ENCODE measurements around the gene SLC28A2.
"Not testable (repeated sequence)": the region's sequence is repeated elsewhere in the genome, so short reads cannot be mapped to it uniquely, and the experiment has no call there.

SLC28A2 gene

GRCh38 chr15:45288947-45289346 lies 36.9 kb downstream of the SLC28A2 start:
- H3K27me3 ChIP-seq (ENCODE audit: control insufficient read depth, low read length): peaks cover 2% of the 10 kb centered on the region; the same call in 1 of the 2 replicates
- no peaks in the 10 kb centered on the region for H3K9me3 ChIP-seq (ENCODE audit: control insufficient read depth, insufficient read depth, low read length)
- no peak overlapping the region for H3K4me3 ChIP-seq (ENCODE audit: low read length)
- H3F3A ChIP-seq (ENCODE audit: control insufficient read depth, insufficient read depth): no peaks in the 10 kb centered on the region
- TF ChIP-seq EZH2phosphoT487 (IDR thresholded peaks at IDR 0.05; ENCODE audit: borderline replicate concordance, low read length): no peak
- TF ChIP-seq, protein P1, sequence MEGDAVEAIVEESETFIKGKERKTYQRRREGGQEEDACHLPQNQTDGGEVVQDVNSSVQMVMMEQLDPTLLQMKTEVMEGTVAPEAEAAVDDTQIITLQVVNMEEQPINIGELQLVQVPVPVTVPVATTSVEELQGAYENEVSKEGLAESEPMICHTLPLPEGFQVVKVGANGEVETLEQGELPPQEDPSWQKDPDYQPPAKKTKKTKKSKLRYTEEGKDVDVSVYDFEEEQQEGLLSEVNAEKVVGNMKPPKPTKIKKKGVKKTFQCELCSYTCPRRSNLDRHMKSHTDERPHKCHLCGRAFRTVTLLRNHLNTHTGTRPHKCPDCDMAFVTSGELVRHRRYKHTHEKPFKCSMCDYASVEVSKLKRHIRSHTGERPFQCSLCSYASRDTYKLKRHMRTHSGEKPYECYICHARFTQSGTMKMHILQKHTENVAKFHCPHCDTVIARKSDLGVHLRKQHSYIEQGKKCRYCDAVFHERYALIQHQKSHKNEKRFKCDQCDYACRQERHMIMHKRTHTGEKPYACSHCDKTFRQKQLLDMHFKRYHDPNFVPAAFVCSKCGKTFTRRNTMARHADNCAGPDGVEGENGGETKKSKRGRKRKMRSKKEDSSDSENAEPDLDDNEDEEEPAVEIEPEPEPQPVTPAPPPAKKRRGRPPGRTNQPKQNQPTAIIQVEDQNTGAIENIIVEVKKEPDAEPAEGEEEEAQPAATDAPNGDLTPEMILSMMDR (IDR thresholded peaks at IDR 0.05; ENCODE audit: low read depth, low read length, poor library complexity, severe bottlenecking): no peak
- H3K9me2 ChIP-seq (replicated peaks; ENCODE audit: control insufficient read depth, low read length): no peaks in the 10 kb centered on the region
- H3K27ac ChIP-seq (ENCODE audit: low read depth, low read length): no peak overlapping the region
- no peaks in the 10 kb centered on the region for H3K36me3 ChIP-seq (ENCODE audit: control insufficient read depth, low read length)
- no peaks in the 10 kb centered on the region for H3K79me2 ChIP-seq (ENCODE audit: control insufficient read depth, low read length)
- H4K20me1 ChIP-seq (ENCODE audit: control insufficient read depth, insufficient read depth, low read depth, low read length): no peaks in the 10 kb centered on the region
- H3K4me1 ChIP-seq (ENCODE audit: control insufficient read depth, low read length): no peaks in the 10 kb centered on the region
- H3K4me2 ChIP-seq (ENCODE audit: low read length): no peak overlapping the region

GRCh38 chr15:45291822-45292582 lies 40.0 kb downstream of the SLC28A2 start:
- Histone ChIP-seq H3K9me2 (replicated peaks; ENCODE audit: control insufficient read depth, low read length) (no peaks in the 10 kb centered on the region), H3F3A (ENCODE audit: control insufficient read depth, insufficient read depth) (no peaks in the 10 kb centered on the region)

DNA sequence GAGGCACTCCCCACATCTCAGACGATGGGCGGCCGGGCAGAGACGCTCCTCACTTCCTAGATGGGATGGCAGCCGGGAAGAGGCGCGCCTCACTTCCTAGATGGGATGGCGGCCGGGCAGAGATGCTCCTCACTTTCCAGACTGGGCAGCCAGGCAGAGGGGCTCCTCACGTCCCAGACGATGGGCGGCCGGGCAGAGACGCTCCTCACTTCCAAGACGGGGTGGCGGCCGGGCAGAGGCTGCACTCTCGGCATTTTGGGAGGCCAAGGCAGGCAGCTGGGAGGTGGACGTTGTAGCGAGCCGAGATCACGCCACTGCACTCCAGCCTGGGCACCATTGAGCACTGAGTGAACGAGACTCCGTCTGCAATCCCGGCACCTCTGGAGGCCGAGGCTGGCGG lies 41.3 kb downstream of the SLC28A2 start:
- not testable (repeated sequence) for H3K9me3 ChIP-seq (ENCODE audit: control insufficient read depth, insufficient read depth, low read length); H3F3A ChIP-seq (ENCODE audit: control insufficient read depth, insufficient read depth); H3K36me3 ChIP-seq (ENCODE audit: control insufficient read depth, low read length); H3K9me2 ChIP-seq (replicated peaks; ENCODE audit: control insufficient read depth, low read length); H3K27ac ChIP-seq (ENCODE audit: low read depth, low read length); H3K4me2 ChIP-seq (ENCODE audit: low read length); H3K79me2 ChIP-seq (ENCODE audit: control insufficient read depth, low read length); H3K4me1 ChIP-seq (ENCODE audit: control insufficient read depth, low read length); H3K4me3 ChIP-seq (ENCODE audit: low read length); H3K27me3 ChIP-seq (ENCODE audit: control insufficient read depth, low read length); H4K20me1 ChIP-seq (ENCODE audit: control insufficient read depth, insufficient read depth, low read depth, low read length)

More at GRCh38 chr15:45291822-45292582, 40.0 kb downstream of the SLC28A2 start:
- Histone ChIP-seq H3K36me3 (ENCODE audit: control insufficient read depth, low read length) (no peaks in the 10 kb centered on the region), H3K79me2 (ENCODE audit: control insufficient read depth, low read length) (no peaks in the 10 kb centered on the region), H3K9me3 (ENCODE audit: control insufficient read depth, insufficient read depth, low read length) (no peaks in the 10 kb centered on the region), H3K4me1 (ENCODE audit: control insufficient read depth, low read length) (no peaks in the 10 kb centered on the region), H4K20me1 (ENCODE audit: control insufficient read depth, insufficient read depth, low read depth, low read length) (no peaks in the 10 kb centered on the region), H3K27ac (ENCODE audit: low read depth, low read length) (no peak overlapping the region), H3K27me3 (ENCODE audit: control insufficient read depth, low read length) (no peaks in the 10 kb centered on the region; the same call in 1 of the 2 replicates), H3K4me2 (ENCODE audit: low read length) (no peak overlapping the region), H3K4me3 (ENCODE audit: low read length) (no peak overlapping the region)
- TF ChIP-seq, protein P1 (IDR thresholded peaks at IDR 0.05; ENCODE audit: low read depth, low read length, poor library complexity, severe bottlenecking): no peak
- no peak for TF ChIP-seq EZH2phosphoT487 (IDR thresholded peaks at IDR 0.05; ENCODE audit: borderline replicate concordance, low read length)

- not testable (repeated sequence) for H3K4me2 ChIP-seq (ENCODE audit: low read length); H3F3A ChIP-seq (ENCODE audit: control insufficient read depth, insufficient read depth); H3K79me2 ChIP-seq (ENCODE audit: control insufficient read depth, low read length); H3K27me3 ChIP-seq (ENCODE audit: control insufficient read depth, low read length); H3K9me2 ChIP-seq (replicated peaks; ENCODE audit: control insufficient read depth, low read length); H4K20me1 ChIP-seq (ENCODE audit: control insufficient read depth, insufficient read depth, low read depth, low read length); H3K4me3 ChIP-seq (ENCODE audit: low read length); H3K27ac ChIP-seq (ENCODE audit: low read depth, low read length); H3K4me1 ChIP-seq (ENCODE audit: control insufficient read depth, low read length); H3K36me3 ChIP-seq (ENCODE audit: control insufficient read depth, low read length); H3K9me3 ChIP-seq (ENCODE audit: control insufficient read depth, insufficient read depth, low read length)
These were observed 46.9 kb downstream of the SLC28A2 start for GRCh38 chr15:45298964-45299378.
